HCT116 (cell line): ENCODE measurements around the gene UBAP2L.
"Not testable (repeated sequence)": the region's sequence is repeated elsewhere in the genome, so short reads cannot be mapped to it uniquely, and the experiment has no call there.

Experiments
- TF ChIP-seq, protein P1 (sequence below), 3 experiments: fragments of 200-600 bp in 1 of 3; sonication (generic) in 1 of 3; IDR thresholded peaks in 2 of 3; conservative IDR thresholded peaks in 1 of 3; 2 replicates each; pipeline ENCODE4 v1.5.1; 2012 to 2017; ENCODE audit warnings: low read depth in 2 of 3, low read length in 2 of 3, antibody characterized with exemption in 1 of 3, borderline replicate concordance in 1 of 3, control low read depth in 1 of 3, mild to moderate bottlenecking in 1 of 3, mixed read lengths in 1 of 3, mixed run types in 1 of 3, moderate library complexity in 1 of 3; ENCODE audit not compliant: insufficient read depth in 1 of 3
- TF ChIP-seq, protein P2 (sequence below): IDR thresholded peaks from 2 replicates; pipeline ENCODE4 v1.6.1; 2012

DNA sequence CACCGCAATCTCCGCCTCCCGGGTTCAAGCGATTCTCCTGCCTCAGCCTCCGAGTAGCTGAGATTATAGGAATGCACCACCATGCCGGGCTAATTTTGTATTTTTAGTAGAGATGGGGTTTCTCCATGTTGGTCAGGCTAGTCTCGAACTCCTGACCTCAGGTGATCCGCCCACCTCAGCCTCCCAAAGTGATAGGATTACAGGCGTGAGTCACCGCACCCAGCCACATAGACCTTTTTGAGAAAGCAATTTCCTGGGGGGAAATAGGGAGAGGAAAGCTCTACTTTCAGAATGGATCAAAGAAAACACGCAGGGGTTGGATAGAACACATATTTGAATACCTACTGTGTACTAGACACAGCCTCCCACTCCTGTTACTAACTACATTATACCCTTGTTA is 15.0 kb upstream of the UBAP2L start:
- TF ChIP-seq, protein P1, sequence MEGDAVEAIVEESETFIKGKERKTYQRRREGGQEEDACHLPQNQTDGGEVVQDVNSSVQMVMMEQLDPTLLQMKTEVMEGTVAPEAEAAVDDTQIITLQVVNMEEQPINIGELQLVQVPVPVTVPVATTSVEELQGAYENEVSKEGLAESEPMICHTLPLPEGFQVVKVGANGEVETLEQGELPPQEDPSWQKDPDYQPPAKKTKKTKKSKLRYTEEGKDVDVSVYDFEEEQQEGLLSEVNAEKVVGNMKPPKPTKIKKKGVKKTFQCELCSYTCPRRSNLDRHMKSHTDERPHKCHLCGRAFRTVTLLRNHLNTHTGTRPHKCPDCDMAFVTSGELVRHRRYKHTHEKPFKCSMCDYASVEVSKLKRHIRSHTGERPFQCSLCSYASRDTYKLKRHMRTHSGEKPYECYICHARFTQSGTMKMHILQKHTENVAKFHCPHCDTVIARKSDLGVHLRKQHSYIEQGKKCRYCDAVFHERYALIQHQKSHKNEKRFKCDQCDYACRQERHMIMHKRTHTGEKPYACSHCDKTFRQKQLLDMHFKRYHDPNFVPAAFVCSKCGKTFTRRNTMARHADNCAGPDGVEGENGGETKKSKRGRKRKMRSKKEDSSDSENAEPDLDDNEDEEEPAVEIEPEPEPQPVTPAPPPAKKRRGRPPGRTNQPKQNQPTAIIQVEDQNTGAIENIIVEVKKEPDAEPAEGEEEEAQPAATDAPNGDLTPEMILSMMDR (IDR thresholded peaks at IDR 0.05 in 2 of 3, conservative IDR thresholded peaks at IDR 0.05 in 1 of 3; ENCODE audit: borderline replicate concordance in 1 of 3, insufficient read depth in 1 of 3, low read depth in 2 of 3, low read length in 2 of 3), result not testable (repeated sequence)
- TF ChIP-seq, protein P2, sequence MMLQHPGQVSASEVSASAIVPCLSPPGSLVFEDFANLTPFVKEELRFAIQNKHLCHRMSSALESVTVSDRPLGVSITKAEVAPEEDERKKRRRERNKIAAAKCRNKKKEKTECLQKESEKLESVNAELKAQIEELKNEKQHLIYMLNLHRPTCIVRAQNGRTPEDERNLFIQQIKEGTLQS, result not testable (repeated sequence)
